T-helper 17 cell (primary cell): ENCODE results near the gene MED7. TPM values are rescaled to one million over a fixed set of nuclear protein-coding genes. Genes with fewer than 3 reads are reported as not detected.
"Not testable (repeated sequence)": the region's sequence is repeated elsewhere in the genome, so short reads cannot be mapped to it uniquely, and the experiment has no call there.

Experiments used
- ATAC-seq: fragments of 150-1000 bp; cut with Tn5 transposase; 2 replicates; pipeline ENCODE4 v1.10.0; 2021; ENCODE audit warnings: mild to moderate bottlenecking, moderate library complexity
- DNase-seq, 3 donors: peaks; one replicate each; pipeline versions ENCODE4 v3.0.0 to v3.0.0-alpha.2; 2020 to 2021
- H3K9me3 ChIP-seq: one replicate; pipeline ENCODE4 v1.7.0; 2013; ENCODE audit warnings: low read length, mild to moderate bottlenecking; ENCODE audit not compliant: control insufficient read depth, poor library complexity, severe bottlenecking
- H3K27ac Mint-ChIP-seq: one replicate; pipeline ENCODE4 v1.8.0; 2022; ENCODE audit warnings: mild to moderate bottlenecking, moderate library complexity, mixed read lengths
- H3K27me3 Mint-ChIP-seq: one replicate; pipeline ENCODE4 v1.8.0; 2022; ENCODE audit warnings: mixed read lengths
- H3K36me3 Mint-ChIP-seq: one replicate; pipeline ENCODE4 v1.8.0; 2022; ENCODE audit warnings: low read depth, mixed read lengths
- H3K4me1 Mint-ChIP-seq: one replicate; pipeline ENCODE4 v1.8.0; 2022; ENCODE audit warnings: mild to moderate bottlenecking, mixed read lengths
- H3K4me3 Mint-ChIP-seq: one replicate; pipeline ENCODE4 v1.8.0; 2022; ENCODE audit warnings: mild to moderate bottlenecking, moderate library complexity, mixed read lengths
- total RNA-seq, 4 donors: library from RNA in 2 of 4; stranded (reverse) in 2 of 4; gene quantifications; one replicate each; pipeline ENCODE4 v1.2.3 and lab custom pipeline; 2022 to 2026

Gene MED7
- total RNA-seq = 1 to 10 TPM; 6.3 to 7.8 TPM
- 17.1 to 19.9 reads per million in 2 donors for total RNA-seq (lab: John Stamatoyannopoulos, UW)

- Mint-ChIP-seq H3K36me3 (no peaks in the 10 kb centered on the region), H3K27ac (peak within 1 kb of the TSS; percentile 97), H3K4me3 (peak within 1 kb of the TSS; percentile 96), H3K27me3 (no peaks in the 10 kb centered on the region), H3K4me1 (peaks cover 35% of the 10 kb centered on the region)
- DNase-seq = peak; percentile 79 to 89 (median 82)
- ATAC-seq = peak; percentile 96
- no peaks in the 10 kb centered on the region for H3K9me3 ChIP-seq
These were observed at the start of gene MED7 for GRCh38 chr5:157142317-157143126. Gene MED7, minus strand, starts transcription at chr5:157142865. Its CDS starts 3,434 bp downstream, at chr5:157139431.

GRCh38 chr5:157189223-157189622 is 46.6 kb upstream of the MED7 start:
- Mint-ChIP-seq H3K27me3 (no peaks in the 10 kb centered on the region), H3K4me1 (peaks cover 69% of the 10 kb centered on the region), H3K4me3 (peak overlapping the region; percentile 97), H3K27ac (peak overlapping the region; percentile 97), H3K36me3 (peaks cover 20% of the 10 kb centered on the region)
- peaks cover 3% of the 10 kb centered on the region for H3K9me3 ChIP-seq
- DNase-seq (no peak), ATAC-seq (no peak)

GRCh38 chr5:157188270-157188669 is 45.6 kb upstream of the MED7 start:
- peaks cover 27% of the 10 kb centered on the region for H3K36me3 Mint-ChIP-seq
- DNase-seq (no peak), ATAC-seq (peak; percentile 15)
- H3K4me3 Mint-ChIP-seq = peak overlapping the region; percentile 97
- peaks cover 3% of the 10 kb centered on the region for H3K9me3 ChIP-seq
- H3K27ac Mint-ChIP-seq = peak overlapping the region; percentile 97
- H3K4me1 Mint-ChIP-seq = peaks cover 70% of the 10 kb centered on the region
- no peaks in the 10 kb centered on the region for H3K27me3 Mint-ChIP-seq

GRCh38 chr5:157187046-157187754 is 44.5 kb upstream of the MED7 start:
- Mint-ChIP-seq H3K36me3 (peaks cover 27% of the 10 kb centered on the region), H3K27me3 (no peaks in the 10 kb centered on the region), H3K4me1 (peaks cover 62% of the 10 kb centered on the region), H3K27ac (peak overlapping the region; percentile 97), H3K4me3 (peak overlapping the region; percentile 97)
- DNase-seq (no peak), ATAC-seq (peak; percentile 38)
- peaks cover 2% of the 10 kb centered on the region for H3K9me3 ChIP-seq

- Mint-ChIP-seq H3K27me3 (no peaks in the 10 kb centered on the region), H3K27ac (peak overlapping the region; percentile 97), H3K4me1 (peaks cover 56% of the 10 kb centered on the region), H3K36me3 (peaks cover 27% of the 10 kb centered on the region), H3K4me3 (peak overlapping the region; percentile 97)
- no peaks in the 10 kb centered on the region for H3K9me3 ChIP-seq
- ATAC-seq (peak; percentile 11), DNase-seq (no peak)
These were observed 43.8 kb upstream of the MED7 start for GRCh38 chr5:157186309-157187045.

- DNase-seq = not testable (repeated sequence)
- peaks cover 54% of the 10 kb centered on the region for H3K4me1 Mint-ChIP-seq
- peak overlapping the region; percentile 97 for H3K4me3 Mint-ChIP-seq
These were observed 42.5 kb upstream of the MED7 start for GRCh38 chr5:157185122-157185521.

GRCh38 chr5:157184117-157184670 is 41.5 kb upstream of the MED7 start:
- peaks cover 55% of the 10 kb centered on the region for H3K4me1 Mint-ChIP-seq
- H3K27ac Mint-ChIP-seq = peak overlapping the region; percentile 97
- no peaks in the 10 kb centered on the region for H3K9me3 ChIP-seq
- H3K36me3 Mint-ChIP-seq = peaks cover 23% of the 10 kb centered on the region
- H3K4me3 Mint-ChIP-seq = peak overlapping the region; percentile 97
- ATAC-seq (no peak), DNase-seq (no peak)
- H3K27me3 Mint-ChIP-seq = no peaks in the 10 kb centered on the region

More at GRCh38 chr5:157185122-157185521, 42.5 kb upstream of the MED7 start:
- not testable (repeated sequence) for H3K27me3 Mint-ChIP-seq, H3K9me3 ChIP-seq, ATAC-seq
- H3K36me3 Mint-ChIP-seq = peaks cover 23% of the 10 kb centered on the region
- peak overlapping the region; percentile 97 for H3K27ac Mint-ChIP-seq

- H3K27ac Mint-ChIP-seq = peak overlapping the region; percentile 97
- ATAC-seq (no peak), DNase-seq (no peak)
- H3K9me3 ChIP-seq = no peaks in the 10 kb centered on the region
- peaks cover 18% of the 10 kb centered on the region for H3K36me3 Mint-ChIP-seq
- H3K4me1 Mint-ChIP-seq = peaks cover 55% of the 10 kb centered on the region
- peak overlapping the region; percentile 97 for H3K4me3 Mint-ChIP-seq
- no peaks in the 10 kb centered on the region for H3K27me3 Mint-ChIP-seq
These were observed 39.6 kb upstream of the MED7 start for GRCh38 chr5:157182143-157182757.

GRCh38 chr5:157180374-157181264 is 38.0 kb upstream of the MED7 start, which contains the start of gene ITK:
Gene ITK, plus strand, starts transcription at chr5:157180840. Its CDS starts 138 bp downstream, at chr5:157180978.
- Mint-ChIP-seq H3K27me3 (no peaks in the 10 kb centered on the region), H3K4me1 (peaks cover 42% of the 10 kb centered on the region), H3K4me3 (peak within 1 kb of the TSS; percentile 97), H3K27ac (peak within 1 kb of the TSS; percentile 97), H3K36me3 (peaks cover 8% of the 10 kb centered on the region)
- ATAC-seq = peak; percentile 89
- DNase-seq = no peak
- H3K9me3 ChIP-seq = no peaks in the 10 kb centered on the region

GRCh38 chr5:157178966-157179365 is 36.3 kb upstream of the MED7 start:
- H3K4me1 Mint-ChIP-seq = peaks cover 45% of the 10 kb centered on the region
- H3K4me3 Mint-ChIP-seq = peak overlapping the region; percentile 68
- peaks cover 6% of the 10 kb centered on the region for H3K36me3 Mint-ChIP-seq
- ATAC-seq = no peak
- no peaks in the 10 kb centered on the region for H3K27me3 Mint-ChIP-seq
- no peak for DNase-seq
- H3K27ac Mint-ChIP-seq = peak overlapping the region; percentile 97
- H3K9me3 ChIP-seq = no peaks in the 10 kb centered on the region

GRCh38 chr5:157177953-157178352 is 35.3 kb upstream of the MED7 start:
- no peaks in the 10 kb centered on the region for H3K36me3 Mint-ChIP-seq
- H3K9me3 ChIP-seq = no peaks in the 10 kb centered on the region
- no peak for DNase-seq
- H3K27ac Mint-ChIP-seq = peak overlapping the region; percentile 97
- peaks cover 39% of the 10 kb centered on the region for H3K4me1 Mint-ChIP-seq
- H3K27me3 Mint-ChIP-seq = no peaks in the 10 kb centered on the region
- no peak for ATAC-seq
- H3K4me3 Mint-ChIP-seq = peak overlapping the region; percentile 68
